KMS-11 (cell line): ENCODE data around the gene TMEM38B.
"Not testable (repeated sequence)": the region's sequence is repeated elsewhere in the genome, so short reads cannot be mapped to it uniquely, and the experiment has no call there.

Experiments
- H2AFZ ChIP-seq: fragments of 200-600 bp; sonication (generic); 2 replicates; pipeline ENCODE4 v1.6.1; 2016; ENCODE audit warnings: antibody characterized with exemption, mixed run types, low read depth
- H3K27ac ChIP-seq: fragments of 200-600 bp; sonication (generic); 2 replicates; pipeline ENCODE4 v1.6.1; 2016; ENCODE audit warnings: mild to moderate bottlenecking, mixed run types
- H3K27me3 ChIP-seq: fragments of 200-600 bp; sonication (generic); 2 replicates; pipeline ENCODE4 v1.6.1; 2017; ENCODE audit warnings: mild to moderate bottlenecking, low read depth, mixed run types, moderate library complexity; ENCODE audit not compliant: insufficient read depth
- H3K36me3 ChIP-seq: fragments of 200-600 bp; sonication (generic); 2 replicates; pipeline ENCODE4 v1.6.1; 2017; ENCODE audit warnings: mild to moderate bottlenecking, mixed run types; ENCODE audit not compliant: insufficient read depth
- H3K4me1 ChIP-seq: fragments of 200-600 bp; sonication (generic); 2 replicates; pipeline ENCODE4 v1.6.1; 2016; ENCODE audit warnings: mild to moderate bottlenecking, low read depth, mixed run types; ENCODE audit not compliant: poor library complexity, severe bottlenecking
- H3K4me2 ChIP-seq: fragments of 200-600 bp; sonication (generic); 2 replicates; pipeline ENCODE4 v1.7.0; 2016; ENCODE audit warnings: mild to moderate bottlenecking, mixed run types
- H3K4me3 ChIP-seq: fragments of 200-600 bp; sonication (generic); IDR thresholded peaks from 2 replicates; pipeline ENCODE4 v1.6.1; 2017; ENCODE audit warnings: low read depth, low read length, mixed read lengths; ENCODE audit not compliant: insufficient read depth
- H3K79me2 ChIP-seq: fragments of 200-600 bp; sonication (generic); 2 replicates; pipeline ENCODE4 v1.6.1; 2016; ENCODE audit warnings: low read depth, mixed run types; ENCODE audit not compliant: insufficient read depth
- H3K9ac ChIP-seq: fragments of 200-600 bp; sonication (generic); 2 replicates; pipeline ENCODE4 v1.6.1; 2016; ENCODE audit warnings: mild to moderate bottlenecking, mixed run types
- H4K20me1 ChIP-seq: fragments of 200-600 bp; sonication (generic); 2 replicates; pipeline ENCODE4 v1.6.1; 2016; ENCODE audit warnings: mild to moderate bottlenecking, mixed run types; ENCODE audit not compliant: insufficient read depth
- CTCF ChIP-seq: fragments of 200-600 bp; sonication (generic); conservative IDR thresholded peaks from 2 replicates; pipeline ENCODE4 v1.6.1; 2017; ENCODE audit warnings: low read depth, mild to moderate bottlenecking, antibody characterized with exemption, low read length, moderate library complexity, mixed read lengths

TMEM38B gene

DNA sequence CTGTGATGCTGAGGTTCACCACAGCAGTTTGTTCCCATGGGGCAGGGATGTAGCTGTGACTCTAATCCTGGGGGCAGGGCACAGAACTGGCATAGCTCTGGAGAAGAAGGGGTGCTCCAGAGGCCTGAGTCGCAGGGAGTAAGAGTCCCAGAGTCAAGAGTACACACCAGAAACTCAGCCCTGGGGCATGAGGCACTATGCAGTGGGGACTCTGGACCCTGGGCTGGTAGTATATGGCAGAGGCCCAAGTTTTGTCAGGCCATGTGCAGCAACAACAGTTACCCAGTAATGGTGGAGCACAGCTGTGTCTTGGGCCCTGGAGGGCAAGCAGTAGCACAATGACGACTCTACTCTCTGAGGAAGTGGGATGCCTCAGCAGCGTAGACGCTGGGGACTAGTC, 42.9 kb downstream of the TMEM38B start:
- Histone ChIP-seq H3K9ac (no peak overlapping the region), H2AFZ (no peak overlapping the region), H4K20me1 (no peaks in the 10 kb centered on the region), H3K36me3 (no peaks in the 10 kb centered on the region), H3K4me2 (no peak overlapping the region), H3K4me1 (no peaks in the 10 kb centered on the region), H3K27ac (no peak overlapping the region), H3K27me3 (no peaks in the 10 kb centered on the region), H3K79me2 (no peaks in the 10 kb centered on the region), H3K4me3 (no peak overlapping the region)
- TF ChIP-seq CTCF = no peak

- Histone ChIP-seq H3K4me3 (no peak overlapping the region), H3K36me3 (no peaks in the 10 kb centered on the region), H3K27me3 (no peaks in the 10 kb centered on the region), H3K4me1 (no peaks in the 10 kb centered on the region), H2AFZ (no peak overlapping the region), H4K20me1 (no peaks in the 10 kb centered on the region), H3K27ac (no peak overlapping the region), H3K79me2 (no peaks in the 10 kb centered on the region), H3K4me2 (no peak overlapping the region), H3K9ac (no peak overlapping the region)
- TF ChIP-seq CTCF = no peak
Observed at GRCh38 chr9:105742088-105742487, 47.7 kb downstream of the TMEM38B start.

DNA sequence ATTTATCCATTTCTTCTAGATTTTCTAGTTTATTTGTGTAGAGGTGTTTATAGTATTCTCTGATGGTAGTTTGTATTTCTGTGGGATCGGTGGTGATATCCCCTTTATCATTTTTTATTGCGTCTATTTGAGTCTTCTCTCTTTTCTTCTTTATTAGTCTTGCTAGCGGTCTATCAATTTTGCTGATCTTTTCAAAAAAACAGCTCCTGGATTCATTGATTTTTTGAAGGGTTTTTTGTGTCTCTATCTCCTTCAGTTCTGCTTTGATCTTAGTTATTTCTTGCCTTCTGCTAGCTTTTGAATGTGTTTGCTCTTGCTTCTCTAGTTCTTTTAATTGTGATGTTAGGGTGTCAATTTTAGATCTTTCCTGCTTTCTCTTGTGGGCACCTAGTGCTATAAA, 53.0 kb downstream of the TMEM38B start:
- not testable (repeated sequence) for H3K79me2 ChIP-seq

DNA sequence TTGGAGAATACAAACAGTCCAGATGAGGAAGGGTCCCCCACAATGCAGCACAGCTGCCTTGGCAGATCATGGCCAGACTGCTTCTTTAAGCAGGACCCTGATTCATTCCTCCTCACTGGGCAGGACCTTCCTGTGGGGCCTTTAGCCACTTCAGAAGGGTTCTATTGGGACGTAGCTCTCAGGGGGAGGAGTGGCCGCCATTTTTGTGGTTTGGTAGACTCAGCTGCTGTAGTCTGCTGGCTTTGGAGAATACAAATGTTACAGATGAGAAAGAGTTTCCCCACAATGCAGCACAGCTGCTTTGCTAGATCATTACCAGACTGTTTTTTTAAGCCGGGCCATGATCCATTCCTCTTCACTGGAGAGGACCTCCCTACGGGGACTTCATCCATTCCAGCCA, 57.4 kb downstream of the TMEM38B start:
- no peak overlapping the region for H2AFZ ChIP-seq
- H3K79me2 ChIP-seq = no peaks in the 10 kb centered on the region
- no peaks in the 10 kb centered on the region for H3K27me3 ChIP-seq
- no peaks in the 10 kb centered on the region for H3K36me3 ChIP-seq
- TF ChIP-seq CTCF = no peak
- H3K9ac ChIP-seq = no peak overlapping the region
- H3K4me1 ChIP-seq = no peaks in the 10 kb centered on the region
- no peak overlapping the region for H3K4me3 ChIP-seq
- no peak overlapping the region for H3K27ac ChIP-seq
- no peak overlapping the region for H3K4me2 ChIP-seq
- H4K20me1 ChIP-seq = no peaks in the 10 kb centered on the region

More for the DNA sequence above, 53.0 kb downstream of the TMEM38B start:
- H3K4me2 ChIP-seq, H3K9ac ChIP-seq, H3K36me3 ChIP-seq, H3K4me3 ChIP-seq, H3K4me1 ChIP-seq, H3K27ac ChIP-seq, H2AFZ ChIP-seq, H3K27me3 ChIP-seq, H4K20me1 ChIP-seq: not testable (repeated sequence)

- Histone ChIP-seq H3K79me2 (no peaks in the 10 kb centered on the region), H4K20me1 (no peaks in the 10 kb centered on the region), H3K36me3 (no peaks in the 10 kb centered on the region), H3K4me1 (no peaks in the 10 kb centered on the region), H3K9ac (no peak overlapping the region), H2AFZ (no peak overlapping the region), H3K27me3 (no peaks in the 10 kb centered on the region), H3K4me2 (no peak overlapping the region), H3K27ac (no peak overlapping the region), H3K4me3 (no peak overlapping the region)
- TF ChIP-seq CTCF = no peak
Observed at GRCh38 chr9:105757496-105758251, 63.3 kb downstream of the TMEM38B start.
